Astrocyte (in vitro differentiated cells and primary cell): ENCODE data around the gene SYTL1. TPM values are rescaled to one million over a fixed set of nuclear protein-coding genes. Genes with fewer than 3 reads are reported as not detected.

Experiments
- DNase-seq: peaks from one replicate; pipeline ENCODE4 v3.0.0-alpha.2; 2010; ENCODE audit warnings: low read depth
- FAIRE-seq: peaks from 2 replicates; lab custom pipeline; 2011; peaks lifted over from hg19 to GRCh38; lab: Jason Lieb, UNC
- H2AFZ ChIP-seq: 2 replicates; pipeline ENCODE4 v1.6.0; 2012; ENCODE audit warnings: low read depth, low read length, inconsistent platforms
- H3K27ac ChIP-seq: 2 replicates; pipeline ENCODE4 v1.5.1; 2011; ENCODE audit warnings: low read depth, low read length, inconsistent platforms
- H3K27me3 ChIP-seq: 2 replicates; pipeline ENCODE4 v1.6.0; 2011; ENCODE audit warnings: low read length, inconsistent platforms; ENCODE audit not compliant: insufficient read depth
- H3K36me3 ChIP-seq: 2 replicates; pipeline ENCODE4 v1.5.1; 2011; ENCODE audit warnings: low read length, inconsistent platforms; ENCODE audit not compliant: insufficient read depth
- H3K4me1 ChIP-seq: 2 replicates; pipeline ENCODE4 v1.5.1; 2011; ENCODE audit warnings: low read length, inconsistent platforms; ENCODE audit not compliant: insufficient read depth
- H3K4me2 ChIP-seq: 2 replicates; pipeline ENCODE4 v1.6.0; 2012; ENCODE audit warnings: low read length, inconsistent platforms
- H3K4me3 ChIP-seq: 2 replicates; pipeline ENCODE4 v1.5.1; 2011; ENCODE audit warnings: low read depth, mild to moderate bottlenecking, low read length, inconsistent platforms; ENCODE audit not compliant: insufficient read depth
- H3K79me2 ChIP-seq: 2 replicates; pipeline ENCODE4 v1.6.0; 2012; ENCODE audit warnings: mild to moderate bottlenecking, low read length, inconsistent platforms; ENCODE audit not compliant: insufficient read depth
- H3K9ac ChIP-seq: 2 replicates; pipeline ENCODE4 v1.6.0; 2012; ENCODE audit warnings: mild to moderate bottlenecking, low read length, inconsistent platforms
- H3K9me3 ChIP-seq: 2 replicates; pipeline ENCODE4 v1.5.1; 2012; ENCODE audit warnings: low read depth, mild to moderate bottlenecking, low read length, inconsistent platforms; ENCODE audit not compliant: insufficient read depth
- H4K20me1 ChIP-seq: 2 replicates; pipeline ENCODE4 v1.6.0; 2012; ENCODE audit warnings: low read length, inconsistent platforms; ENCODE audit not compliant: insufficient read depth
- H3K27ac Mint-ChIP-seq: one replicate; pipeline ENCODE4 v1.8.0; 2021; ENCODE audit warnings: mild to moderate bottlenecking, mixed read lengths; ENCODE audit not compliant: unreplicated experiment
- H3K27me3 Mint-ChIP-seq: one replicate; pipeline ENCODE4 v1.8.0; 2021; ENCODE audit warnings: low read depth, mixed read lengths; ENCODE audit not compliant: unreplicated experiment
- H3K36me3 Mint-ChIP-seq: one replicate; pipeline ENCODE4 v1.8.0; 2021; ENCODE audit warnings: low read depth, mixed read lengths; ENCODE audit not compliant: unreplicated experiment
- H3K4me1 Mint-ChIP-seq: one replicate; pipeline ENCODE4 v1.8.0; 2021; ENCODE audit warnings: low read depth, mixed read lengths; ENCODE audit not compliant: unreplicated experiment
- H3K4me3 Mint-ChIP-seq: one replicate; pipeline ENCODE4 v1.8.0; 2021; ENCODE audit warnings: mild to moderate bottlenecking, moderate library complexity, mixed read lengths; ENCODE audit not compliant: unreplicated experiment
- H3K9me3 Mint-ChIP-seq: one replicate; pipeline ENCODE4 v1.8.0; 2021; ENCODE audit warnings: mild to moderate bottlenecking, mixed read lengths; ENCODE audit not compliant: unreplicated experiment
- CTCF ChIP-seq: IDR thresholded peaks from 2 replicates; pipeline ENCODE4 v1.5.1; 2011; ENCODE audit warnings: low read depth, mild to moderate bottlenecking, inconsistent platforms, low read length, moderate library complexity; ENCODE audit not compliant: insufficient read depth
- EZH2 ChIP-seq: IDR thresholded peaks from 2 replicates; pipeline ENCODE4 v1.6.1; 2012; ENCODE audit warnings: mild to moderate bottlenecking, low read length, inconsistent platforms; ENCODE audit not compliant: insufficient read depth
- total RNA-seq: library from RNA; stranded (reverse); gene quantifications from 2 replicates; pipeline ENCODE4 v1.2.1, GENCODE V29; 2021

The SYTL1 gene
- total RNA-seq, 1 donor from 2014 or later, result 10.7 TPM

DNA sequence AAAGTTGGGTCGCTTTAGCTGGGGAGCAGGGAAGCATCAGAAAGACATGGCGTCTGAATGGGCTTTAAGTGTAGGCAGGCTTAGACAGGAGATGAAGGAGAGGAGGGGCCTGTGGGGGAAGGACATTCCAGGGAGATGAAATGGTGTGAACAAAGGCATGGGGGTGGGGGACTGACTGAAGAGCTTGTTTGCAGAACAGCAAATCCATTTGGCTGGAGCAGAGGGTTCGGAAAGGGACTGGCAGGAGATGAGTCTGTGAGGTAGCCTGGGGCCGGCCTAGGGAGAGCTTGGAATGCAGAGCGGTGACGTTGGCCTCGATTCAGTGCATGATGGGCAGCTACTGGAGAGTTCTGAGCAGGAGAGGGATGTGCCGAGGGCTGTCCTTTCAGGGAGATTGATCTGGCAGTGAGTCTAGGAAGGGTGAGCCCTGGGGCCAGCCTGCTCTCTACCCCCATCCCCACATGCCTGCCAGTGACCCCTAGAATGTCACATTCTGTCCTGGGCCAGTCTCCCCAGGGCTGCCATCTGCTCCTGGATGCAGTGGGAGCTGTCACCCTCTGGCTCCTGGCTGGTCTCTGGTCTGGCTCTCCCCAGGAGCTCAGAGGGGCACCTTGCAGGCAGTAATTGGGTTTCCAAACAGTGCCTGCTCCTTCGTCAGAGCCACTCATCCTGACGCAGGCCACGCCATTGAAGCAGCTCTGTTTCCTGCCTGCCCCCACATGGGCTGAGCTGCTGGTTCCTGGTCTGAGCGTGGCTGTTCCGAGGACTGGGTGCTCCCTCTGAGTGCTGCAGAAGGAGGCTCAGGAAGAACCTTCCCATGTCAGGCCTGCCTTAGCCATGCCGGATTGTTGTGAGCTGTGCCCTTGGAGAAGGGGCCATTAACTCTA, 42.2 kb upstream of the SYTL1 start:
- H3K27me3 ChIP-seq, result no peaks in the 10 kb centered on the region
- Mint-ChIP-seq H3K4me1 (peaks cover 42% of the 10 kb centered on the region), H3K27ac (peak overlapping the region; percentile 97), H3K27me3 (peaks cover 2% of the 10 kb centered on the region), H3K9me3 (no peaks in the 10 kb centered on the region), H3K36me3 (peaks cover 5% of the 10 kb centered on the region), H3K4me3 (peak overlapping the region; percentile 61)
- no peak for TF ChIP-seq EZH2
- no peak for TF ChIP-seq CTCF
- DNase-seq, result peak; percentile 99
- no peaks in the 10 kb centered on the region for H3K9me3 ChIP-seq
- H4K20me1 ChIP-seq, result no peaks in the 10 kb centered on the region
- H3K9ac ChIP-seq, result peak overlapping the region; percentile 75
- H3K27ac ChIP-seq, result peak overlapping the region; percentile 94
- no peaks in the 10 kb centered on the region for H3K36me3 ChIP-seq
- H2AFZ ChIP-seq, result peak overlapping the region; percentile 78
- H3K4me3 ChIP-seq, result peak overlapping the region; percentile 30
- peaks cover 34% of the 10 kb centered on the region for H3K4me1 ChIP-seq
- no peaks in the 10 kb centered on the region for H3K79me2 ChIP-seq
- FAIRE-seq, result peak; percentile 95
- peak overlapping the region; percentile 79 for H3K4me2 ChIP-seq

GRCh38 chr1:27300341-27301051, 41.3 kb upstream of the SYTL1 start:
- Mint-ChIP-seq H3K36me3 (peaks cover 5% of the 10 kb centered on the region), H3K4me3 (peak overlapping the region; percentile 57), H3K27me3 (peaks cover 2% of the 10 kb centered on the region), H3K4me1 (peaks cover 42% of the 10 kb centered on the region), H3K27ac (peak overlapping the region; percentile 97), H3K9me3 (no peaks in the 10 kb centered on the region)
- no peaks in the 10 kb centered on the region for H3K36me3 ChIP-seq
- H3K4me2 ChIP-seq, result peak overlapping the region; percentile 79
- H3K79me2 ChIP-seq, result no peaks in the 10 kb centered on the region
- H3K27me3 ChIP-seq, result no peaks in the 10 kb centered on the region
- H3K9me3 ChIP-seq, result no peaks in the 10 kb centered on the region
- H3K9ac ChIP-seq, result peak overlapping the region; percentile 75
- no peaks in the 10 kb centered on the region for H4K20me1 ChIP-seq
- FAIRE-seq, result peak; percentile 32
- H3K27ac ChIP-seq, result peak overlapping the region; percentile 94
- H3K4me3 ChIP-seq, result no peak overlapping the region
- H2AFZ ChIP-seq, result peak overlapping the region; percentile 72
- H3K4me1 ChIP-seq, result peaks cover 34% of the 10 kb centered on the region
- peak; percentile 86 for DNase-seq
- TF ChIP-seq CTCF (peak; percentile 95), EZH2 (no peak)
